ENCODE measurements around the gene LMAN1. TPM values are rescaled to one million over a fixed set of nuclear protein-coding genes. Genes with fewer than 3 reads are reported as not detected.

LMAN1 gene
- total RNA-seq, 1 experiment from 2014 or later, result 73.7 TPM

- TF ChIP-seq REST (IDR thresholded peaks at IDR 0.05; ENCODE audit: low read depth) (no peak), ATF3 (IDR thresholded peaks at IDR 0.05) (no peak), ZNF274 (IDR thresholded peaks at IDR 0.05; ENCODE audit: low read depth, low read length) (no peak), POLR2AphosphoS5 (IDR thresholded peaks at IDR 0.05; ENCODE audit: low read depth, low read length) (no peak), TCF7L2 (IDR thresholded peaks at IDR 0.05; ENCODE audit: borderline replicate concordance, extremely low read depth, insufficient read depth, insufficient read length) (no peak), MAX (IDR thresholded peaks at IDR 0.05) (no peak), YY1 (IDR thresholded peaks at IDR 0.05; ENCODE audit: extremely low read depth, insufficient replicate concordance, low read depth, low read length) (no peak), SRF (IDR thresholded peaks at IDR 0.05; ENCODE audit: low read depth) (no peak), ELF1 (IDR thresholded peaks at IDR 0.05; ENCODE audit: borderline replicate concordance, low read depth) (no peak), CEBPB (IDR thresholded peaks at IDR 0.05; ENCODE audit: low read depth) (no peak), SIN3A (IDR thresholded peaks at IDR 0.05; ENCODE audit: low read depth) (no peak), EZH2 (IDR thresholded peaks at IDR 0.05) (no peak)
Observed at GRCh38 chr18:59359576-59359952, 499 bp upstream of the LMAN1 start (continued).

- ChIA-PET RAD21 (ENCODE audit: low non-redundant PET in 1 of 2, low total read pairs in 2 of 2, uncharacterized antibody in 2 of 2, unreplicated experiment in 2 of 2) (interaction anchor here in 1 of 2 experiments (0.7 kb wide), 1 partner anchor 1555 kb away, joined by 3 read pairs; no protein-coding TSS in a partner anchor), POLR2A (no interaction called here), CTCF (no interaction called here)
- Histone ChIP-seq H2AFZ (ENCODE audit: low read depth, low read length, poor library complexity, severe bottlenecking) (no peak overlapping the region), H3K4me1 (ENCODE audit: control insufficient read depth in 1 of 2, insufficient read depth in 2 of 2, low read length in 2 of 2) (peaks cover 4 to 19% of the 10 kb centered on the region in 2 experiments; a peak in 2 of 4 replicates), H3K9me2 (ENCODE audit: insufficient read depth) (no peaks in the 10 kb centered on the region), H3K79me2 (ENCODE audit: insufficient read depth, low read length) (peaks cover 48% of the 10 kb centered on the region), H4K20me1 (ENCODE audit: insufficient read depth) (peaks cover 4% of the 10 kb centered on the region; the same call in 1 of the 2 replicates), H3K27ac (ENCODE audit: low read depth, low read length) (peak overlapping the region; percentile 89), H3K9ac (ENCODE audit: low read length) (peak overlapping the region; percentile 95), H3K27me3 (ENCODE audit: insufficient read depth, low read length) (no peaks in the 10 kb centered on the region), H3K36me3 (ENCODE audit: control insufficient read depth in 1 of 2, insufficient read depth in 2 of 2, low read length in 2 of 2) (peaks cover 26 to 27% of the 10 kb centered on the region in 2 experiments; a peak in 3 of 4 replicates), H3K9me3 (ENCODE audit: control insufficient read depth in 1 of 2, insufficient read depth in 1 of 2, low read depth in 1 of 2, low read length in 2 of 2) (no peaks in the 10 kb centered on the region), H3K4me2 (ENCODE audit: low read length) (peak overlapping the region; percentile 87), H3K4me3 (replicated peaks in 1 of 2; ENCODE audit: low read depth in 1 of 2, low read length in 2 of 2) (peak overlapping the region; percentile 92 to 94)
- ATAC-seq, result peak; percentile 54
- DNase-seq (ENCODE audit: low read depth, low spot score), result no peak
- intact Hi-C loops (cut with micrococcal nuclease), result loop anchor here (5.0 kb wide), 1 partner anchor 44 kb away; no protein-coding TSS in a partner anchor
- TF ChIP-seq CTCF (IDR thresholded peaks at IDR 0.05 in 2 of 3, conservative IDR thresholded peaks at IDR 0.05 in 1 of 3; ENCODE audit: borderline replicate concordance in 1 of 3, insufficient read depth in 1 of 3, low read depth in 2 of 3, low read length in 2 of 3) (no peak), POLR2AphosphoS5 (IDR thresholded peaks at IDR 0.05; ENCODE audit: low read depth, low read length) (no peak), EZH2 (IDR thresholded peaks at IDR 0.05) (no peak), ATF3 (IDR thresholded peaks at IDR 0.05) (no peak), MAX (IDR thresholded peaks at IDR 0.05) (no peak)
- BruUV-seq (replicated peaks), result no TSS peak
Observed at GRCh38 chr18:59358414-59358711, 702 bp downstream of the LMAN1 start.

Data from HCT116 (cell line).